SK-N-SH (cell line): ENCODE data around the gene RAI1.

Experiments used
- CTCF ChIP-seq: fragments of 200-600 bp; sonication (generic); IDR thresholded peaks from 2 replicates; pipeline ENCODE4 v1.6.1; 2017; ENCODE audit warnings: antibody characterized with exemption, mild to moderate bottlenecking, moderate library complexity
- EP300 ChIP-seq, 2 experiments: IDR thresholded peaks; 2 replicates each; pipeline versions ENCODE4 v1.4.0 to v1.6.1; 2012; ENCODE audit warnings: borderline replicate concordance in 1 of 2, low read depth in 1 of 2, low read length in 1 of 2
- EZH2phosphoT487 ChIP-seq: fragments of 200-600 bp; sonication (generic); IDR thresholded peaks from 2 replicates; pipeline ENCODE4 v1.6.1; 2017; ENCODE audit warnings: low read depth, mixed run types, mild to moderate bottlenecking, antibody characterized with exemption, moderate library complexity, borderline replicate concordance
- FOXM1 ChIP-seq: IDR thresholded peaks from 2 replicates; pipeline ENCODE4 v1.4.0; 2012; ENCODE audit warnings: low read depth, mild to moderate bottlenecking
- MAX ChIP-seq: IDR thresholded peaks from 2 replicates; pipeline ENCODE4 v1.4.0; 2012; ENCODE audit warnings: low read depth
- NFIC ChIP-seq: IDR thresholded peaks from 2 replicates; pipeline ENCODE4 v1.4.0; 2012; ENCODE audit warnings: borderline replicate concordance
- SIN3A ChIP-seq: IDR thresholded peaks from 2 replicates; pipeline ENCODE4 v1.6.1; 2012; ENCODE audit warnings: low read depth, mild to moderate bottlenecking, low read length, moderate library complexity, borderline replicate concordance
- TEAD4 ChIP-seq: IDR thresholded peaks from 2 replicates; pipeline ENCODE4 v1.4.0; 2012; ENCODE audit warnings: mild to moderate bottlenecking, borderline replicate concordance; ENCODE audit not compliant: insufficient read depth
- ZBTB33 ChIP-seq: IDR thresholded peaks from 2 replicates; pipeline ENCODE4 v1.4.0; 2012; ENCODE audit warnings: low read depth, borderline replicate concordance

- TF ChIP-seq CTCF (no peak), FOXM1 (no peak), EZH2phosphoT487 (no peak), SIN3A (no peak), ZBTB33 (no peak), MAX (no peak), TEAD4 (no peak), NFIC (no peak), EP300 (IDR thresholded peaks at IDR 0.05; ENCODE audit: borderline replicate concordance in 1 of 2, low read depth in 1 of 2, low read length in 1 of 2) (no peak)
These were observed 90.4 kb downstream of the RAI1 start for GRCh38 chr17:17771498-17772201.
